GM06990 (cell line): ENCODE measurements around the gene DNAI2.

Experiments used
- DNase-seq: peaks from one replicate; pipeline ENCODE4 v3.0.0-alpha.2; 2011; ENCODE audit not compliant: insufficient read length; ENCODE audit errors: extremely low read depth
- H3K27me3 ChIP-seq: replicated peaks from 2 replicates; pipeline ENCODE4 v1.6.0; 2011; ENCODE audit warnings: low read length; ENCODE audit not compliant: control insufficient read depth, insufficient read depth
- H3K36me3 ChIP-seq: 2 replicates; pipeline ENCODE4 v1.5.1; 2011; ENCODE audit warnings: low read length; ENCODE audit not compliant: control insufficient read depth, insufficient read depth
- H3K4me3 ChIP-seq: replicated peaks from 2 replicates; pipeline ENCODE4 v1.5.1; 2011; ENCODE audit warnings: low read depth, mild to moderate bottlenecking, control low read depth, low read length
- TF ChIP-seq, protein P1 (sequence below): IDR thresholded peaks from 2 replicates; pipeline ENCODE4 v1.5.1; 2011; ENCODE audit warnings: low read length, control low read depth, mild to moderate bottlenecking, inconsistent platforms; ENCODE audit not compliant: insufficient read depth, poor library complexity, severe bottlenecking

DNAI2 gene

DNA sequence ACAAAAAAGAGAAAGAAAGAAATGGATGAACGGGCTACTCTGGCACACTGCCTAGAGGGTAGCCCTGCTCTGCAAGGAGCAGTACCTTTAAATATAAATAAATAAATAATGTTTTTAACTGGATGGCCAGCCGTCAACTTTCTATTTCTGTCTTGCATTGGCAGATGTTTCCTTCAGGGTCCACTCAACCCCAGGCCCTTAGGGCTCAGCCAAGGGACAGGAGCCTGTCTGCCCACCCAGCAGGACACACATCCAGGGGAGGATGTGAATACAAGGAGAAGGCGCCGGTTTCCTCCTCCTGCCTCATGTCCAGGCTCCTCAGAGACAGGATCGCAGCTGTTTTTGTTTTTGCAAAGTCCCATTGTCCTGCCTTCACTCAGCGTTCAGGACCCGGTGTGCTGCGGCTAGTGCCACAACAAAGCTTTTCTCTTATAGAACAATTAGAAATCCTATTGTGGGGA is 38.1 kb upstream of the DNAI2 start:
- TF ChIP-seq, protein P1, sequence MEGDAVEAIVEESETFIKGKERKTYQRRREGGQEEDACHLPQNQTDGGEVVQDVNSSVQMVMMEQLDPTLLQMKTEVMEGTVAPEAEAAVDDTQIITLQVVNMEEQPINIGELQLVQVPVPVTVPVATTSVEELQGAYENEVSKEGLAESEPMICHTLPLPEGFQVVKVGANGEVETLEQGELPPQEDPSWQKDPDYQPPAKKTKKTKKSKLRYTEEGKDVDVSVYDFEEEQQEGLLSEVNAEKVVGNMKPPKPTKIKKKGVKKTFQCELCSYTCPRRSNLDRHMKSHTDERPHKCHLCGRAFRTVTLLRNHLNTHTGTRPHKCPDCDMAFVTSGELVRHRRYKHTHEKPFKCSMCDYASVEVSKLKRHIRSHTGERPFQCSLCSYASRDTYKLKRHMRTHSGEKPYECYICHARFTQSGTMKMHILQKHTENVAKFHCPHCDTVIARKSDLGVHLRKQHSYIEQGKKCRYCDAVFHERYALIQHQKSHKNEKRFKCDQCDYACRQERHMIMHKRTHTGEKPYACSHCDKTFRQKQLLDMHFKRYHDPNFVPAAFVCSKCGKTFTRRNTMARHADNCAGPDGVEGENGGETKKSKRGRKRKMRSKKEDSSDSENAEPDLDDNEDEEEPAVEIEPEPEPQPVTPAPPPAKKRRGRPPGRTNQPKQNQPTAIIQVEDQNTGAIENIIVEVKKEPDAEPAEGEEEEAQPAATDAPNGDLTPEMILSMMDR = no peak
- Histone ChIP-seq H3K36me3 (no peaks in the 10 kb centered on the region), H3K4me3 (no peak overlapping the region), H3K27me3 (no peaks in the 10 kb centered on the region)
- DNase-seq = no peak

DNA sequence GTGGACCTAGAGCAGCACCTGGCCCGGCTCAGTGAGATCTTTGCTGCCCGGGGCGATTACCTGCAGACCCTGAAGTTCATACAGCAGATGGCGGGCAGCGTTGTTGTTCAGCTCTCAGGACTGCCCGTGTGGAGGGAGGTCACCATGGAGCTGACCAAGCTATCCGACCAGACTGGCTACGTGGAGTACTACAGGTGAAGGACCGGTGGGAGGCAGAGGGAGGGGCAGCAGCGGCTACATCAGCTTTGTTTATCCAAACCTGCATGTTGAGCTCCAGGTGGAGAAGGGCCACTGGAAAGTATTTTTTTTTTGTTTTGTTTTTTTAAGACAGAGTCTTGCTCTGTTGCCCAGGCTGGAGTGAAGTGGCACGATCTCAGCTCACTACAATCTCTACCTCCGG is 36.7 kb upstream of the DNAI2 start:
- Histone ChIP-seq H3K4me3 (no peak overlapping the region), H3K36me3 (no peaks in the 10 kb centered on the region), H3K27me3 (no peaks in the 10 kb centered on the region)
- no peak for DNase-seq
- TF ChIP-seq, protein P1 = no peak

DNA sequence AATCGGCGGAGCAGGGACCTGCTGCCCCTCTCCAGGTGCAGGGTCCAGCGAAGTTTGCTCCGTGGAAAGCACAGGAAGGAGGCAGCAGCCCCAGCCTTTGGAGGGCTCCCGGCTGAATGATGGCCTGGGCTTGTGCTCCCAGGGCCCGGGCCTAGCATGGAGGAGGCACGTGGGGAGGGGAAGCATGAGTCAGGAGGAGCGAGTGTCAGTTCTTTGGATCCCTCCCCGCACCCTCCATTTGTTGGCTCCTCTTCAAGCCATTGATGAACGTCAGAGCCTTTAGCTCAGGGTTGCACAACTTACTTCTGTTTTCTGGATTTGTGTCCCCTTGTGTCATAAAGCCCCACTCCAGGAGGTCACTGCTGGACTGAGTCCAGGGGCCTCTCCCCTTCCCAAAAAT is 34.9 kb upstream of the DNAI2 start:
- TF ChIP-seq, protein P1 = no peak
- Histone ChIP-seq H3K36me3 (no peaks in the 10 kb centered on the region), H3K4me3 (no peak overlapping the region), H3K27me3 (no peaks in the 10 kb centered on the region)
- DNase-seq = no peak

DNA sequence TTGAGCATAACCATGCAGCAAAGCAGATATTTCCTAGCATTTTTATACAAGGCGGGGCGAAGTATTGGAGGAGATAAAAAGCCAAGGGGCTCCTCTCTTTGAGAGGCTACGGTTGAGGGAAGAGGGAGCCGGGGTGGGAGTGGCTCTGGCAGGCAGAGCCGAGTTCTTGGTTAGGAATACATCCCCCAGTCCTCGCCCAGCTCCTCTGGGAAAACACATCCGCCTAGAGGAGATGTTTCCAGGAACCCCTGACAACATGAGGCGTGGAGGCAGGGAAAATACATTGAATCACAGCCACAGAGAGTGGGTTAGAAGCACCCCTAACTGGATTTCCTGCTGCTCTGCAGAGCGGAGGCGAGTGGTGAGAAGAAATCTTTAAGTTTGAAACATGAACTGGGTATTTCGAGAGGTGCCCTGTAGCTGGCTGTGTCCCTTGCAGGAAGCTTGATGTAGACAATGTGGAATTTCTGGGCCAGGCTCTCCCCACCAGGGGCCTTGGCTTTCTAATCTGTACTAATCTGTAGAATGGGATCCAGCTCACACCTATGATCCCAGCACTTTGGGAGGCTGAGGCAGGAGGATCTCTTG is 33.3 kb upstream of the DNAI2 start:
- Histone ChIP-seq H3K36me3 (no peaks in the 10 kb centered on the region), H3K27me3 (no peaks in the 10 kb centered on the region), H3K4me3 (no peak overlapping the region)
- TF ChIP-seq, protein P1 = no peak
- DNase-seq = no peak

DNA sequence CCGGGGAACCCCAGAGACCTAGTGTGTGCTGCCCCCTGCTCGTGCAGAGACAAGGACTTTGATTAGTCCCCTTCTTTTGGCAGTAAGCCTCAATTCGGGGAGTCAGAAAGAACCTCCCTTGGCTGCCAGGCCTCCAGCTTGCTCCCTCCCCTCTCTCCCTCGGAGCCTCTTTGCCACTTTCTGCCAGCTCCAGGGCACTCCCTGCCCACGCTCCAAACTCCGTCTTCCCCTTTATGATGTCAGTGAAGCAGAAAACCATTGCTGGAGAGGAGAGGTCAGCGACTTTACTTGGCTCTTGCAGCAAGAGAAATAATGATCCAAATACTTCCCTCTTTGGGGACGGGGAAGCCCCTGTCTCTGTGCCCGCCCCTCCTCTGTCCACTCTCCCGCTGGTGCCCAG is 32.6 kb upstream of the DNAI2 start:
- TF ChIP-seq, protein P1 = no peak
- DNase-seq = no peak

DNA sequence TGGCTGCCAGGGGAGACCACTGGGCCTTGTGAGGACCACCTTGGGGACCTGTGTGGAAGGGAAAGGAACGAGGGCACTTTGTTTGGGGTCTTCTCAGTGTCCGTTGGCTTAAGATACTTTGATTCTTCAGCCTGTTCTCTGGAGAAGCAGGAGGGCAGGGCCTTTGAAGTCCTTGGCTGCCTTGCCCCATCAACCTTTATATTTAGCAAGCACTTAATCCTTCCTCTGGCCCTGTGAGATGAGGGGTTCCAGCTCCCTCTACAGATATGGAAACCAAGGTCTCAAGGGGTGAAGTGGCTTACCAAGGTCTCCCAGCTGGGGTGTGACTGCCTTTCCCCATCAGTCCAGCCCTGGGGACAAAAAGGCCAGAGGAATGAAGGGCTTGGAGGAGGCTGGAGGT is 32.2 kb upstream of the DNAI2 start:
- TF ChIP-seq, protein P1 = no peak
- Histone ChIP-seq H3K36me3 (no peaks in the 10 kb centered on the region), H3K4me3 (no peak overlapping the region), H3K27me3 (no peaks in the 10 kb centered on the region)
- no peak for DNase-seq

More for the DNA sequence above, 32.6 kb upstream of the DNAI2 start:
- Histone ChIP-seq H3K4me3 (no peak overlapping the region), H3K36me3 (no peaks in the 10 kb centered on the region), H3K27me3 (no peaks in the 10 kb centered on the region)
